A673 (cell line): Measurements from ENCODE around the gene TMEM89. TPM values are rescaled to one million over a fixed set of nuclear protein-coding genes. Genes with fewer than 3 reads are reported as not detected.

Experiments
- BruUV-seq: library from RNA; stranded (reverse); fragments of 400-500 nt; replicated peaks from 2 replicates; lab custom pipeline; 2021; lab: Mats Ljungman, UMichigan
- CTCF ChIA-PET: fragments of 300-600 bp; sonication (Branson Sonifier 250); formaldehyde crosslinking; loops from one replicate; lab custom pipeline; 2022; ENCODE audit warnings: antibody characterized with exemption; lab: Charles Lee
- POLR2A ChIA-PET: fragments of 300-600 bp; sonication (Branson Sonifier 250); formaldehyde crosslinking; loops from one replicate; lab custom pipeline; 2022; ENCODE audit warnings: antibody characterized with exemption; ENCODE audit not compliant: low non-redundant PET; lab: Charles Lee
- DNase-seq: peaks from one replicate; pipeline ENCODE4 v3.0.0-alpha.2; 2015; ENCODE audit warnings: low spot score
- H3K27ac ChIP-seq: fragments of 200-600 bp; sonication (generic); 2 replicates; pipeline ENCODE4 v1.5.1; 2016; ENCODE audit warnings: mixed run types, low read depth, mild to moderate bottlenecking, mixed read lengths, antibody characterized with exemption, low read length; ENCODE audit not compliant: poor library complexity, severe bottlenecking
- H3K27me3 ChIP-seq: fragments of 200-600 bp; sonication (generic); replicated peaks from 2 replicates; pipeline ENCODE4 v1.6.1; 2017; ENCODE audit warnings: mixed run types, low read depth, mild to moderate bottlenecking, mixed read lengths, antibody characterized with exemption, low read length; ENCODE audit not compliant: insufficient read depth, poor library complexity
- H3K36me3 ChIP-seq: fragments of 200-600 bp; sonication (generic); 2 replicates; pipeline ENCODE4 v1.6.1; 2016; ENCODE audit warnings: mixed run types, mild to moderate bottlenecking, mixed read lengths, antibody characterized with exemption, low read length; ENCODE audit not compliant: insufficient read depth, poor library complexity, severe bottlenecking
- H3K4me1 ChIP-seq: fragments of 200-600 bp; sonication (generic); 2 replicates; pipeline ENCODE4 v1.6.1; 2017; ENCODE audit warnings: mixed run types, mild to moderate bottlenecking, mixed read lengths, antibody characterized with exemption, low read length; ENCODE audit not compliant: insufficient read depth, poor library complexity, severe bottlenecking
- H3K4me3 ChIP-seq: fragments of 200-600 bp; sonication (generic); 2 replicates; pipeline ENCODE4 v1.5.1; 2016; ENCODE audit warnings: low read depth, mixed run types, mild to moderate bottlenecking, mixed read lengths, low read length; ENCODE audit not compliant: poor library complexity, severe bottlenecking
- H3K9me3 ChIP-seq: fragments of 200-600 bp; sonication (generic); 2 replicates; pipeline ENCODE4 v1.6.1; 2016; ENCODE audit warnings: mixed run types, low read depth, mild to moderate bottlenecking, mixed read lengths, antibody characterized with exemption, low read length; ENCODE audit not compliant: poor library complexity, severe bottlenecking
- CTCF ChIP-seq: fragments of 300-800, 200-600 bp; sonication (generic); conservative IDR thresholded peaks from 2 replicates; pipeline ENCODE4 v1.5.1; 2017; ENCODE audit warnings: low read depth, mild to moderate bottlenecking, antibody characterized with exemption, low read length, moderate library complexity, mixed read lengths
- EZH2 ChIP-seq: fragments of 200-600 bp; sonication (generic); IDR thresholded peaks from 2 replicates; pipeline ENCODE4 v1.6.1; 2017; ENCODE audit warnings: borderline replicate concordance, low read depth, mild to moderate bottlenecking, mixed read lengths, antibody characterized with exemption, low read length; ENCODE audit not compliant: poor library complexity, severe bottlenecking
- intact Hi-C: fragments of 100-400 bp; cut with micrococcal nuclease; formaldehyde crosslinking; loops from one replicate; pipeline ENCODE4 v1.10.0; 2022; ENCODE audit not compliant: unreplicated experiment
- total RNA-seq: library from RNA; stranded (reverse); gene quantifications from 2 replicates; pipeline ENCODE4 v1.2.3, GENCODE V29; 2021

TMEM89 gene
- total RNA-seq, 1 experiment from 2014 or later = not detected

GRCh38 chr3:48634661-48635221 is 13.2 kb upstream of the TMEM89 start:
- Histone ChIP-seq H3K36me3 (no peaks in the 10 kb centered on the region), H3K27ac (peak overlapping the region; percentile 47), H3K9me3 (no peaks in the 10 kb centered on the region), H3K4me3 (peak overlapping the region; percentile 70), H3K4me1 (no peaks in the 10 kb centered on the region), H3K27me3 (no peaks in the 10 kb centered on the region)
- peak; percentile 37 for DNase-seq
- POLR2A ChIA-PET = no interaction called here
- BruUV-seq = no TSS peak
- intact Hi-C loops = no loop called here
- CTCF ChIA-PET = no interaction called here
- TF ChIP-seq EZH2 = no peak
- TF ChIP-seq CTCF = no peak

GRCh38 chr3:48633743-48634142 is 12.2 kb upstream of the TMEM89 start:
- Histone ChIP-seq H3K4me3 (no peak overlapping the region), H3K27ac (no peak overlapping the region), H3K4me1 (no peaks in the 10 kb centered on the region), H3K9me3 (no peaks in the 10 kb centered on the region), H3K36me3 (no peaks in the 10 kb centered on the region), H3K27me3 (no peaks in the 10 kb centered on the region)
- intact Hi-C loops = no loop called here
- no peak for DNase-seq
- BruUV-seq = no TSS peak
- CTCF ChIA-PET = no interaction called here
- TF ChIP-seq CTCF (no peak), EZH2 (no peak)
- POLR2A ChIA-PET = no interaction called here

GRCh38 chr3:48633256-48633655 is 11.7 kb upstream of the TMEM89 start:
- H3K36me3 ChIP-seq = no peaks in the 10 kb centered on the region
- CTCF ChIA-PET = no interaction called here
- no peaks in the 10 kb centered on the region for H3K4me1 ChIP-seq
- H3K9me3 ChIP-seq = no peaks in the 10 kb centered on the region
- BruUV-seq = no TSS peak
- DNase-seq = no peak
- TF ChIP-seq EZH2 = no peak
- no peak for TF ChIP-seq CTCF
- no peak overlapping the region for H3K4me3 ChIP-seq
- POLR2A ChIA-PET = no interaction called here
- no peak overlapping the region for H3K27ac ChIP-seq
- intact Hi-C loops = no loop called here
- no peaks in the 10 kb centered on the region for H3K27me3 ChIP-seq
